GM23248 (cell line): ENCODE results near the gene TMEM219.

Source experiments
- EZH2 ChIP-seq: fragments of 200-600 bp; sonication (generic); IDR thresholded peaks from 2 replicates; pipeline ENCODE4 v1.6.1; 2018; ENCODE audit warnings: antibody characterized with exemption, mild to moderate bottlenecking; ENCODE audit not compliant: insufficient read depth, poor library complexity, severe bottlenecking
- EZH2phosphoT487 ChIP-seq: fragments of 200-600 bp; sonication (generic); IDR thresholded peaks from 2 replicates; pipeline ENCODE4 v1.6.1; 2018; ENCODE audit warnings: antibody characterized with exemption, moderate library complexity, mild to moderate bottlenecking, low read depth; ENCODE audit not compliant: insufficient read depth

- TF ChIP-seq EZH2 (peak; percentile 88), EZH2phosphoT487 (no peak)
These were observed 48.3 kb downstream of the TMEM219 start for GRCh38 chr16:30009990-30010843.
